ENCODE measurements around the gene DAPK3. TPM values are rescaled to one million over a fixed set of nuclear protein-coding genes. Genes with fewer than 3 reads are reported as not detected.

The DAPK3 gene
- total RNA-seq, 2 experiments from 2014 or later, result 35.5 to 41.8 TPM

- no peak within 1 kb of the TSS for H3K27ac Mint-ChIP-seq
- H3K4me3 Mint-ChIP-seq, result no peak within 1 kb of the TSS
- peaks cover 21% of the 10 kb centered on the region for H3K27me3 Mint-ChIP-seq
- H3K9me3 Mint-ChIP-seq, result no peaks in the 10 kb centered on the region
- CTCF ChIA-PET, result no interaction called here
- H3K4me1 Mint-ChIP-seq, result no peaks in the 10 kb centered on the region
- DNase-seq, result no peak
- H3K36me3 Mint-ChIP-seq (ENCODE audit: low read depth), result no peaks in the 10 kb centered on the region
- POLR2A ChIA-PET, result no interaction called here
These were observed 37.7 kb downstream of the DAPK3 start, which contains the start of gene NMRK2 for GRCh38 chr19:3932931-3933810. TSS of gene NMRK2 (plus strand) at chr19:3933069. CDS start at chr19:3933672, 603 bp downstream.

- DNase-seq, result no peak
- Mint-ChIP-seq H3K27ac (no peak overlapping the region), H3K4me3 (no peak overlapping the region), H3K4me1 (no peaks in the 10 kb centered on the region), H3K36me3 (ENCODE audit: low read depth) (no peaks in the 10 kb centered on the region), H3K9me3 (no peaks in the 10 kb centered on the region), H3K27me3 (peaks cover 21% of the 10 kb centered on the region)
- ChIA-PET CTCF (no interaction called here), POLR2A (no interaction called here)
These were observed 39.9 kb downstream of the DAPK3 start for GRCh38 chr19:3931041-3931440.

GRCh38 chr19:3923912-3924311 lies 47.0 kb downstream of the DAPK3 start:
- Mint-ChIP-seq H3K9me3 (peaks cover 11% of the 10 kb centered on the region), H3K27ac (no peak overlapping the region), H3K4me1 (no peaks in the 10 kb centered on the region), H3K27me3 (no peaks in the 10 kb centered on the region), H3K36me3 (ENCODE audit: low read depth) (no peaks in the 10 kb centered on the region), H3K4me3 (no peak overlapping the region)
- DNase-seq, result no peak
- POLR2A ChIA-PET, result no interaction called here
- CTCF ChIA-PET, result no interaction called here

- no peak for DNase-seq
- CTCF ChIA-PET, result no interaction called here
- POLR2A ChIA-PET, result no interaction called here
These were observed 47.7 kb downstream of the DAPK3 start for GRCh38 chr19:3923096-3923758.

GRCh38 chr19:3919793-3920192 lies 51.1 kb downstream of the DAPK3 start:
- H3K36me3 Mint-ChIP-seq (ENCODE audit: low read depth), result no peaks in the 10 kb centered on the region
- CTCF ChIA-PET, result no interaction called here
- H3K4me3 Mint-ChIP-seq, result no peak overlapping the region
- no peaks in the 10 kb centered on the region for H3K27me3 Mint-ChIP-seq
- no peak for DNase-seq
- H3K4me1 Mint-ChIP-seq, result no peaks in the 10 kb centered on the region
- peaks cover 16% of the 10 kb centered on the region for H3K9me3 Mint-ChIP-seq
- H3K27ac Mint-ChIP-seq, result no peak overlapping the region
- POLR2A ChIA-PET, result no interaction called here

More at GRCh38 chr19:3923096-3923758, 47.7 kb downstream of the DAPK3 start:
- peaks cover 11% of the 10 kb centered on the region for H3K9me3 Mint-ChIP-seq
- H3K4me3 Mint-ChIP-seq, result no peak overlapping the region
- no peaks in the 10 kb centered on the region for H3K4me1 Mint-ChIP-seq
- H3K36me3 Mint-ChIP-seq (ENCODE audit: low read depth), result no peaks in the 10 kb centered on the region
- no peaks in the 10 kb centered on the region for H3K27me3 Mint-ChIP-seq
- no peak overlapping the region for H3K27ac Mint-ChIP-seq

GRCh38 chr19:3916033-3916432 lies 54.9 kb downstream of the DAPK3 start:
- H3K9me3 Mint-ChIP-seq, result peaks cover 7% of the 10 kb centered on the region
- no peak for DNase-seq
- POLR2A ChIA-PET, result no interaction called here
- H3K36me3 Mint-ChIP-seq (ENCODE audit: low read depth), result no peaks in the 10 kb centered on the region
- CTCF ChIA-PET, result no interaction called here
- H3K4me1 Mint-ChIP-seq, result no peaks in the 10 kb centered on the region
- no peak overlapping the region for H3K4me3 Mint-ChIP-seq
- no peaks in the 10 kb centered on the region for H3K27me3 Mint-ChIP-seq
- H3K27ac Mint-ChIP-seq, result no peak overlapping the region

- H3K36me3 Mint-ChIP-seq (ENCODE audit: low read depth), result no peaks in the 10 kb centered on the region
- DNase-seq, result no peak
- ChIA-PET POLR2A (no interaction called here), CTCF (interaction anchor here (0.6 kb wide), 1 partner anchor 112 kb away, joined by 3 read pairs; no protein-coding TSS in a partner anchor)
- peaks cover 9% of the 10 kb centered on the region for H3K9me3 Mint-ChIP-seq
- H3K27me3 Mint-ChIP-seq, result no peaks in the 10 kb centered on the region
- H3K4me3 Mint-ChIP-seq, result no peak overlapping the region
- no peaks in the 10 kb centered on the region for H3K4me1 Mint-ChIP-seq
- no peak overlapping the region for H3K27ac Mint-ChIP-seq
These were observed 56.7 kb downstream of the DAPK3 start for GRCh38 chr19:3914199-3914598.

- H3K4me1 Mint-ChIP-seq, result no peaks in the 10 kb centered on the region
- DNase-seq, result no peak
- H3K27me3 Mint-ChIP-seq, result no peaks in the 10 kb centered on the region
- ChIA-PET POLR2A (interaction anchor here (0.6 kb wide), 1 partner anchor 23 kb away, joined by 3 read pairs; no protein-coding TSS in a partner anchor), CTCF (no interaction called here)
- no peak overlapping the region for H3K27ac Mint-ChIP-seq
- no peak overlapping the region for H3K4me3 Mint-ChIP-seq
- H3K36me3 Mint-ChIP-seq (ENCODE audit: low read depth), result no peaks in the 10 kb centered on the region
- H3K9me3 Mint-ChIP-seq, result peaks cover 6% of the 10 kb centered on the region
These were observed 60.8 kb downstream of the DAPK3 start for GRCh38 chr19:3910105-3910504.

Small RNAs within 50 kb of the gene (microRNA-seq; reads per million reads assigned to microRNA genes)
- gene MIR637 (ENCODE audit: borderline microRNAs expressed, borderline replicate concordance), result not detected

Other genes with a start within 250 kb of the DAPK3 start
- 10 to 100 TPM; 45.8 to 46.2 TPM for gene APBA3, start 209.4 kb downstream of the DAPK3 start, total RNA-seq
- gene MRPL54, start 208.4 kb downstream of the DAPK3 start, total RNA-seq, result 10 to 100 TPM; 78.4 to 81.3 TPM
- not detected for gene RAX2, start 198.9 kb downstream of the DAPK3 start, total RNA-seq
- gene MATK, start 184.7 kb downstream of the DAPK3 start, total RNA-seq, result 10 to 100 TPM; 14.8 to 18.3 TPM
- under 1 TPM in 1 of 2 experiments, not detected in 1; 0.37 TPM for gene ZFR2, start 102.1 kb downstream of the DAPK3 start, total RNA-seq
- gene ATCAY, start 90.4 kb downstream of the DAPK3 start, total RNA-seq, result not detected
- not detected for gene NMRK2, start 38.0 kb downstream of the DAPK3 start, total RNA-seq
- gene EEF2, start 14.4 kb upstream of the DAPK3 start, total RNA-seq, result 1,000 to 10,000 TPM; 1,428 to 1,492 TPM
- 10 to 100 TPM; 33.3 to 40.4 TPM for gene PIAS4, start 36.6 kb upstream of the DAPK3 start, total RNA-seq
- 10 to 100 TPM; 39.4 to 47.5 TPM for gene ZBTB7A, start 95.8 kb upstream of the DAPK3 start, total RNA-seq
- gene MAP2K2, start 153.0 kb upstream of the DAPK3 start, total RNA-seq, result 100 to 1,000 TPM; 175 to 202 TPM
- under 1 TPM in 1 of 2 experiments, not detected in 1; 0.07 TPM for gene CREB3L3, start 182.5 kb upstream of the DAPK3 start, total RNA-seq
- 10 to 100 TPM; 31.3 to 35.2 TPM for gene SIRT6, start 211.5 kb upstream of the DAPK3 start, total RNA-seq
- under 1 TPM; 0.60 to 0.72 TPM for gene ANKRD24, start 211.6 kb upstream of the DAPK3 start, total RNA-seq